Panc1 (cell line): ENCODE measurements around the gene QSER1.

ENCODE experiments used
- POLR2AphosphoS5 ChIP-seq: IDR thresholded peaks from 2 replicates; pipeline ENCODE4 v1.6.1; 2012; ENCODE audit warnings: mild to moderate bottlenecking, low read depth, low read length, moderate library complexity
- REST ChIP-seq, 2 experiments: IDR thresholded peaks; 2 replicates each; pipeline ENCODE4 v1.6.1; 2011 to 2012; ENCODE audit warnings: low read depth in 2 of 2, control low read depth in 1 of 2, low read length in 1 of 2, mild to moderate bottlenecking in 1 of 2, moderate library complexity in 1 of 2; ENCODE audit not compliant: insufficient read depth in 1 of 2
- SIN3A ChIP-seq: IDR thresholded peaks from 2 replicates; pipeline ENCODE4 v1.6.1; 2012; ENCODE audit warnings: low read depth, mild to moderate bottlenecking, low read length, moderate library complexity, borderline replicate concordance; ENCODE audit not compliant: insufficient read depth
- TCF7L2 ChIP-seq: IDR thresholded peaks from 2 replicates; pipeline ENCODE4 v1.6.1; 2011; ENCODE audit warnings: mild to moderate bottlenecking, low read depth, low read length, inconsistent platforms
- TF ChIP-seq, protein P1 (sequence below): fragments of 450-650 bp; IDR thresholded peaks from 2 replicates; pipeline ENCODE4 v1.5.1; 2017; ENCODE audit warnings: mild to moderate bottlenecking

DNA sequence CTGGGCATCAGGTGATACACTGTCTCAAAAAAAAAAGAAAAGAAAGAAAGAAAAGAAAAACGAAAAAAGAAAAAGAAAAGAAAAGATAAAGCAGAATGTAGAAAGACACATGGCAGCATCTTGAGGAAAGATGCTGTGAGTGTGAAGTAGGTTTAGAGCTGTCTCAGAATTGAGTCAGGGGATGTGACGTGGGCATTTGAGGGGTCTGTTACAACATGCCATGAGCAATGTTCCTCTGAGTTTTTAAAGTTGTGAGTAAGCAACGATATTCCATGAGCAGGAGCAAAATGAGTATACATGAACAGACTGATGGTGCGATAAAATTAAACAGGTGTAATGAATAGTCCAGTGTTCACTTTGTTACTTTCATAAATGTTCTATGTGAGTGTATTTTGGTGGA, 11.3 kb upstream of the QSER1 start:
- TF ChIP-seq, protein P1, sequence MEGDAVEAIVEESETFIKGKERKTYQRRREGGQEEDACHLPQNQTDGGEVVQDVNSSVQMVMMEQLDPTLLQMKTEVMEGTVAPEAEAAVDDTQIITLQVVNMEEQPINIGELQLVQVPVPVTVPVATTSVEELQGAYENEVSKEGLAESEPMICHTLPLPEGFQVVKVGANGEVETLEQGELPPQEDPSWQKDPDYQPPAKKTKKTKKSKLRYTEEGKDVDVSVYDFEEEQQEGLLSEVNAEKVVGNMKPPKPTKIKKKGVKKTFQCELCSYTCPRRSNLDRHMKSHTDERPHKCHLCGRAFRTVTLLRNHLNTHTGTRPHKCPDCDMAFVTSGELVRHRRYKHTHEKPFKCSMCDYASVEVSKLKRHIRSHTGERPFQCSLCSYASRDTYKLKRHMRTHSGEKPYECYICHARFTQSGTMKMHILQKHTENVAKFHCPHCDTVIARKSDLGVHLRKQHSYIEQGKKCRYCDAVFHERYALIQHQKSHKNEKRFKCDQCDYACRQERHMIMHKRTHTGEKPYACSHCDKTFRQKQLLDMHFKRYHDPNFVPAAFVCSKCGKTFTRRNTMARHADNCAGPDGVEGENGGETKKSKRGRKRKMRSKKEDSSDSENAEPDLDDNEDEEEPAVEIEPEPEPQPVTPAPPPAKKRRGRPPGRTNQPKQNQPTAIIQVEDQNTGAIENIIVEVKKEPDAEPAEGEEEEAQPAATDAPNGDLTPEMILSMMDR, result no peak
- no peak for TF ChIP-seq REST (IDR thresholded peaks at IDR 0.05; ENCODE audit: insufficient read depth in 1 of 2, low read depth in 2 of 2, low read length in 1 of 2)
- no peak for TF ChIP-seq TCF7L2
- no peak for TF ChIP-seq POLR2AphosphoS5
- no peak for TF ChIP-seq SIN3A
